H9 (cell line): Measurements from ENCODE around the gene CLEC17A. TPM values are rescaled to one million over a fixed set of nuclear protein-coding genes. Genes with fewer than 3 reads are reported as not detected.

Experiments
- DNase-seq: peaks from one replicate; pipeline ENCODE4 v3.0.0-alpha.2; 2017
- H2AFZ ChIP-seq: one replicate; pipeline ENCODE4 v1.6.1; 2013; ENCODE audit warnings: mild to moderate bottlenecking, low read length, control low read depth, moderate library complexity
- H2AK5ac ChIP-seq: 2 replicates; pipeline ENCODE4 v1.6.1; 2013; ENCODE audit warnings: low read length, control low read depth, mixed read lengths; ENCODE audit not compliant: insufficient read length
- H2BK120ac ChIP-seq: one replicate; pipeline ENCODE4 v1.6.1; 2013; ENCODE audit warnings: low read depth, mild to moderate bottlenecking, low read length, control low read depth, inconsistent platforms; ENCODE audit not compliant: poor library complexity, severe bottlenecking
- H2BK12ac ChIP-seq: 2 replicates; pipeline ENCODE4 v1.6.1; 2013; ENCODE audit warnings: low read length, control low read depth, mixed read lengths, low read depth; ENCODE audit not compliant: insufficient read length
- H2BK15ac ChIP-seq: 2 replicates; pipeline ENCODE4 v1.6.1; 2013; ENCODE audit warnings: low read depth, low read length, control low read depth
- H2BK20ac ChIP-seq: one replicate; pipeline ENCODE4 v1.6.1; 2013; ENCODE audit warnings: low read depth, mild to moderate bottlenecking, low read length, control low read depth, inconsistent platforms; ENCODE audit not compliant: poor library complexity, severe bottlenecking
- H2BK5ac ChIP-seq: 2 replicates; pipeline ENCODE4 v1.6.1; 2013; ENCODE audit warnings: low read length, control low read depth, mixed read lengths; ENCODE audit not compliant: insufficient read length
- H3K14ac ChIP-seq: 2 replicates; pipeline ENCODE4 v1.6.1; 2013; ENCODE audit warnings: low read length, control low read depth; ENCODE audit not compliant: insufficient read depth
- H3K18ac ChIP-seq: 2 replicates; pipeline ENCODE4 v1.6.1; 2013; ENCODE audit warnings: low read depth, mild to moderate bottlenecking, mixed read lengths, low read length, control low read depth; ENCODE audit not compliant: insufficient read length
- H3K23ac ChIP-seq: 2 replicates; pipeline ENCODE4 v1.6.1; 2013; ENCODE audit warnings: low read length, control low read depth, mixed read lengths, low read depth; ENCODE audit not compliant: insufficient read length
- H3K23me2 ChIP-seq: 2 replicates; pipeline ENCODE4 v1.6.1; 2013; ENCODE audit warnings: low read depth, mild to moderate bottlenecking, mixed read lengths, low read length, control low read depth; ENCODE audit not compliant: insufficient read length, poor library complexity, severe bottlenecking
- H3K27ac ChIP-seq: 2 replicates; pipeline ENCODE4 v1.5.1; 2013; ENCODE audit warnings: low read length, control low read depth, mixed read lengths, low read depth; ENCODE audit not compliant: insufficient read length
- H3K27me3 ChIP-seq: 2 replicates; pipeline ENCODE4 v1.6.1; 2013; ENCODE audit warnings: low read length, control low read depth, inconsistent platforms; ENCODE audit not compliant: insufficient read depth
- H3K4ac ChIP-seq: 2 replicates; pipeline ENCODE4 v1.6.1; 2013; ENCODE audit warnings: low read depth, mild to moderate bottlenecking, control low read depth, inconsistent platforms, low read length, moderate library complexity
- H3K4me1 ChIP-seq: 2 replicates; pipeline ENCODE4 v1.6.1; 2013; ENCODE audit warnings: low read length, control low read depth, inconsistent platforms; ENCODE audit not compliant: insufficient read depth
- H3K4me2 ChIP-seq: 2 replicates; pipeline ENCODE4 v1.6.1; 2013; ENCODE audit warnings: low read length, control low read depth, mixed read lengths; ENCODE audit not compliant: insufficient read length, insufficient read depth
- H3K56ac ChIP-seq: 2 replicates; pipeline ENCODE4 v1.6.1; 2013; ENCODE audit warnings: low read depth, mild to moderate bottlenecking, mixed read lengths, low read length, control low read depth; ENCODE audit not compliant: insufficient read length
- H3K79me1 ChIP-seq: 2 replicates; pipeline ENCODE4 v1.6.1; 2013; ENCODE audit warnings: low read depth, mild to moderate bottlenecking, moderate library complexity, low read length, control low read depth, inconsistent platforms; ENCODE audit not compliant: insufficient read depth, poor library complexity, severe bottlenecking
- H3K79me2 ChIP-seq: 2 replicates; pipeline ENCODE4 v1.6.1; 2013; ENCODE audit warnings: low read length, control low read depth, inconsistent platforms; ENCODE audit not compliant: insufficient read depth
- H3K9ac ChIP-seq: 2 replicates; pipeline ENCODE4 v1.6.1; 2013; ENCODE audit warnings: low read length, control low read depth, mixed read lengths; ENCODE audit not compliant: insufficient read length; ENCODE audit errors: extremely low read depth
- H3K9me3 ChIP-seq: one replicate; pipeline ENCODE4 v1.6.1; 2013; ENCODE audit warnings: low read depth, low read length, inconsistent platforms; ENCODE audit not compliant: control insufficient read depth
- H3T11ph ChIP-seq: one replicate; pipeline ENCODE4 v1.6.1; 2013; ENCODE audit warnings: mild to moderate bottlenecking, low read length, control low read depth, inconsistent platforms
- H4K20me1 ChIP-seq: one replicate; pipeline ENCODE4 v1.6.1; 2013; ENCODE audit not compliant: control insufficient read depth, insufficient read length, insufficient read depth
- H4K5ac ChIP-seq: 2 replicates; pipeline ENCODE4 v1.6.1; 2013; ENCODE audit warnings: low read depth, mild to moderate bottlenecking, mixed read lengths, low read length, control low read depth; ENCODE audit not compliant: insufficient read length
- H4K8ac ChIP-seq: replicated peaks from 2 replicates; pipeline ENCODE4 v1.6.1; 2013; ENCODE audit warnings: low read length, control low read depth, mixed read lengths, low read depth; ENCODE audit not compliant: insufficient read length
- H4K91ac ChIP-seq: 2 replicates; pipeline ENCODE4 v1.6.1; 2013; ENCODE audit warnings: low read depth, mild to moderate bottlenecking, moderate library complexity, mixed read lengths, low read length, control low read depth; ENCODE audit not compliant: insufficient read length
- H3K27ac Mint-ChIP-seq, 3 experiments: 2 replicates in 2 of 3; 3 replicates in 1 of 3; pipeline ENCODE4 v1.8.0; 2020 to 2021; ENCODE audit warnings: mixed read lengths in 3 of 3, mild to moderate bottlenecking in 1 of 3, moderate library complexity in 1 of 3
- H3K27me3 Mint-ChIP-seq: 2 replicates; pipeline ENCODE4 v1.8.0; 2021; ENCODE audit warnings: low read depth, mild to moderate bottlenecking, moderate library complexity, mixed read lengths
- H3K36me3 Mint-ChIP-seq, 3 experiments: 2 replicates in 2 of 3; 3 replicates in 1 of 3; pipeline ENCODE4 v1.8.0; 2020 to 2021; ENCODE audit warnings: low read depth in 3 of 3, mixed read lengths in 3 of 3; ENCODE audit not compliant: insufficient read depth in 1 of 3
- H3K4me1 Mint-ChIP-seq, 2 experiments: 2 replicates each; pipeline ENCODE4 v1.8.0; 2020; ENCODE audit warnings: mixed read lengths in 2 of 2
- H3K4me3 Mint-ChIP-seq, 2 experiments: 2 replicates in 1 of 2; 3 replicates in 1 of 2; pipeline ENCODE4 v1.8.0; 2020 to 2021; ENCODE audit warnings: mild to moderate bottlenecking in 2 of 2, mixed read lengths in 2 of 2, moderate library complexity in 1 of 2
- H3K9me3 Mint-ChIP-seq, 2 experiments: 2 replicates in 1 of 2; 3 replicates in 1 of 2; pipeline ENCODE4 v1.8.0; 2020; ENCODE audit warnings: mild to moderate bottlenecking in 2 of 2, mixed read lengths in 2 of 2, moderate library complexity in 1 of 2
- WGBS: extraction: QIAGEN DNeasy Blood & Tissue Kit; methylation state at CpG from one replicate; pipeline ENCODE4 v1.1.7; 2013; ENCODE audit warnings: missing lambda C conversion rate, low lambda C conversion rate, mixed read lengths; ENCODE audit not compliant: insufficient read length; ENCODE audit errors: extremely low coverage; 5-methylcytosine and 5-hydroxymethylcytosine counted together
- total RNA-seq: library from RNA; stranded (reverse); gene quantifications from 2 replicates; pipeline ENCODE4 v1.2.1, GENCODE V29; 2021
- TF ChIP-seq, protein P1 (sequence below): fragments of 200-600 bp; sonication (generic); conservative IDR thresholded peaks from 3 replicates; pipeline ENCODE4 v1.8.0; 2021; ENCODE audit warnings: antibody characterized with exemption, mild to moderate bottlenecking

CLEC17A gene
- total RNA-seq, 1 experiment from 2014 or later: not detected

DNA sequence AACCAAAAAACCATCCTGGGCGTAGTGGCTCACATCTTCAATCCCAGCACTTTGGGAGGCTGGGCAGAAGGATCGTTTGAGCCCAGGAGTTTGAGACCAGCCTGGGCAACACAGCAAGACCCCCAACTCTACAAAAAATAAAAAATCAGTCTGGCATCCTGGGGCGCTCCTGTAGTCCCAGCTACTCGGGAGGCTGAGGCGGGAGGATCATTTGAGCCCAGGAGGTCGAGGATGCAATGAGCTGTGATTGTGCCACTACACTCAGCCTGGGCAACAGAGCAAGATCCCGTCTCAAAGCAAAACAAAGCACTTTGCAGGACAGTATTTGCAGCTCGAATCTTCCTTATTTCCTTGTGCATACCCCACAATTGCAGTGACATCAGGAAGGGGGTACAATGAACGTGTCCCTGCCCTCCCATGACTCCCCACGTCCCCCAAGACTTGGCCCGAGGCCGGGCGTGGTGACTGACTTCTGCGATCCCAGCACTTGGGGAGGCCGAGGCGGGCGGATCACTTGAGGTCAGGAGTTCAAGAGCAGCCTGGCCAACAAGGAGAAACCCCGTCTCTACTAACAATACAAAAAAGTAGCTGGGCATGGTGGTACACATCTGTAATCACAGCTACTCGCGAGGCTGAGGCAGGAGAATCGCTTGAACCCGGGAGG lies 11.9 kb upstream of the CLEC17A start:
- TF ChIP-seq, protein P1, sequence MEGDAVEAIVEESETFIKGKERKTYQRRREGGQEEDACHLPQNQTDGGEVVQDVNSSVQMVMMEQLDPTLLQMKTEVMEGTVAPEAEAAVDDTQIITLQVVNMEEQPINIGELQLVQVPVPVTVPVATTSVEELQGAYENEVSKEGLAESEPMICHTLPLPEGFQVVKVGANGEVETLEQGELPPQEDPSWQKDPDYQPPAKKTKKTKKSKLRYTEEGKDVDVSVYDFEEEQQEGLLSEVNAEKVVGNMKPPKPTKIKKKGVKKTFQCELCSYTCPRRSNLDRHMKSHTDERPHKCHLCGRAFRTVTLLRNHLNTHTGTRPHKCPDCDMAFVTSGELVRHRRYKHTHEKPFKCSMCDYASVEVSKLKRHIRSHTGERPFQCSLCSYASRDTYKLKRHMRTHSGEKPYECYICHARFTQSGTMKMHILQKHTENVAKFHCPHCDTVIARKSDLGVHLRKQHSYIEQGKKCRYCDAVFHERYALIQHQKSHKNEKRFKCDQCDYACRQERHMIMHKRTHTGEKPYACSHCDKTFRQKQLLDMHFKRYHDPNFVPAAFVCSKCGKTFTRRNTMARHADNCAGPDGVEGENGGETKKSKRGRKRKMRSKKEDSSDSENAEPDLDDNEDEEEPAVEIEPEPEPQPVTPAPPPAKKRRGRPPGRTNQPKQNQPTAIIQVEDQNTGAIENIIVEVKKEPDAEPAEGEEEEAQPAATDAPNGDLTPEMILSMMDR: no peak
- Histone ChIP-seq H2BK120ac (no peak overlapping the region), H2BK12ac (no peak overlapping the region), H3K9ac (peak overlapping the region; percentile 88), H4K91ac (no peak overlapping the region), H4K8ac (no peak overlapping the region), H2BK15ac (no peak overlapping the region), H3K79me2 (peaks cover 9% of the 10 kb centered on the region; the same call in 1 of the 2 replicates), H4K5ac (no peak overlapping the region), H3K14ac (0 out of 2 replicates have a peak overlapping the region, but pooled peaks have one; percentile 6), H3K4me1 (no peaks in the 10 kb centered on the region), H4K20me1 (no peaks in the 10 kb centered on the region), H3T11ph (no peak overlapping the region), H3K27ac (no peak overlapping the region), H3K4ac (no peak overlapping the region), H3K79me1 (no peaks in the 10 kb centered on the region), H3K56ac (no peak overlapping the region), H3K9me3 (no peaks in the 10 kb centered on the region), H3K23me2 (peaks cover 8% of the 10 kb centered on the region), H2AK5ac (no peak overlapping the region), H3K4me2 (peak overlapping the region; percentile 62), H3K18ac (no peak overlapping the region), H2AFZ (no peak overlapping the region), H2BK20ac (no peak overlapping the region), H3K27me3 (no peaks in the 10 kb centered on the region), H3K23ac (no peak overlapping the region), H2BK5ac (no peak overlapping the region)
- WGBS: no CpG with 5 or more reads among the region's 22 CpGs
- H3K4me1 Mint-ChIP-seq: peaks cover 12 to 25% of the 10 kb centered on the region in 2 experiments
- H3K27ac Mint-ChIP-seq: peak overlapping the region; percentile 94 to 98 (median 96); a peak in 4 of 7 replicates
- H3K27me3 Mint-ChIP-seq: 0 out of 2 replicates have a peak, but pooled peaks cover 2% of the 10 kb centered on the region
- H3K9me3 Mint-ChIP-seq: no peaks in the 10 kb centered on the region
- DNase-seq: no peak
- H3K36me3 Mint-ChIP-seq: peaks cover 9 to 23% (median 10%) of the 10 kb centered on the region in 3 experiments; a peak in 6 of 7 replicates
- H3K4me3 Mint-ChIP-seq: peak overlapping the region; percentile 97 to 99
